GM13977 (cell line): ENCODE results near the gene NME8.
"Not testable (repeated sequence)": the region's sequence is repeated elsewhere in the genome, so short reads cannot be mapped to it uniquely, and the experiment has no call there.

Source experiments
- DNase-seq: peaks from one replicate; pipeline ENCODE4 v3.0.0; 2012; ENCODE audit warnings: low spot score
- in situ Hi-C: fragments of 300-500 bp; cut with MboI; formaldehyde crosslinking; loops from one replicate; pipeline ENCODE4 v1.12.0; 2022; ENCODE audit warnings: low sequenced_read_pairs, low pct_unique_long_range_greater_than_20kb, mixed read lengths, inconsistent platforms; ENCODE audit not compliant: unreplicated experiment
- TF ChIP-seq, protein P1 (sequence below): IDR thresholded peaks from 2 replicates; pipeline ENCODE4 v1.5.1; 2012; ENCODE audit warnings: mild to moderate bottlenecking, control low read depth; ENCODE audit not compliant: insufficient read depth; ENCODE audit errors: extremely low read depth, missing control alignments

NME8 gene, protein sequence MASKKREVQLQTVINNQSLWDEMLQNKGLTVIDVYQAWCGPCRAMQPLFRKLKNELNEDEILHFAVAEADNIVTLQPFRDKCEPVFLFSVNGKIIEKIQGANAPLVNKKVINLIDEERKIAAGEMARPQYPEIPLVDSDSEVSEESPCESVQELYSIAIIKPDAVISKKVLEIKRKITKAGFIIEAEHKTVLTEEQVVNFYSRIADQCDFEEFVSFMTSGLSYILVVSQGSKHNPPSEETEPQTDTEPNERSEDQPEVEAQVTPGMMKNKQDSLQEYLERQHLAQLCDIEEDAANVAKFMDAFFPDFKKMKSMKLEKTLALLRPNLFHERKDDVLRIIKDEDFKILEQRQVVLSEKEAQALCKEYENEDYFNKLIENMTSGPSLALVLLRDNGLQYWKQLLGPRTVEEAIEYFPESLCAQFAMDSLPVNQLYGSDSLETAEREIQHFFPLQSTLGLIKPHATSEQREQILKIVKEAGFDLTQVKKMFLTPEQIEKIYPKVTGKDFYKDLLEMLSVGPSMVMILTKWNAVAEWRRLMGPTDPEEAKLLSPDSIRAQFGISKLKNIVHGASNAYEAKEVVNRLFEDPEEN

DNA sequence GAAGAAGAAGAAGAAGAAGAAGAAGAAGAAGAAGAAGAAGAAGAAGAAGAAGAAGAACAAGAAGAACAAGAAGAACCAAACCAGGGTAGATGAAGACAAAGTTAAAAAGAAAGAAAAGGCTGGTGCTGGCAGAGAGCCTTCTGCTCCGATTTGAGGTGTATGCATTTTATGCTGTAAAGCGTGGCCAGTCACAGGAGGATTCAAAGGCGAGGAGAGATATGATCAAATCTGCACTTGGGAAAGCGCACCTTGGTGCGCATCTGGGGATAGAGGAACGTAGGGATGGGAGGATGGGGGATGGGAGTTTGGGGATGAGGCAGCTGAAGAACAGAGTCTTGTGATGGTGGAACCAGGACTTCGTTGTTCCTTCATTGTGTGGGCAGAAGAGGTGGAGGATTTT, at the start of gene NME8:
Gene NME8, plus strand, starts transcription at position 301 of the 400 bp plus-strand sequence. CDS start 1,670 bp downstream, outside the sequence.
- in situ Hi-C loops = loop anchor here (25.0 kb wide), 2 partner anchors 336 to 611 kb away; no protein-coding TSS in a partner anchor
- no peak for DNase-seq
- TF ChIP-seq, protein P1, sequence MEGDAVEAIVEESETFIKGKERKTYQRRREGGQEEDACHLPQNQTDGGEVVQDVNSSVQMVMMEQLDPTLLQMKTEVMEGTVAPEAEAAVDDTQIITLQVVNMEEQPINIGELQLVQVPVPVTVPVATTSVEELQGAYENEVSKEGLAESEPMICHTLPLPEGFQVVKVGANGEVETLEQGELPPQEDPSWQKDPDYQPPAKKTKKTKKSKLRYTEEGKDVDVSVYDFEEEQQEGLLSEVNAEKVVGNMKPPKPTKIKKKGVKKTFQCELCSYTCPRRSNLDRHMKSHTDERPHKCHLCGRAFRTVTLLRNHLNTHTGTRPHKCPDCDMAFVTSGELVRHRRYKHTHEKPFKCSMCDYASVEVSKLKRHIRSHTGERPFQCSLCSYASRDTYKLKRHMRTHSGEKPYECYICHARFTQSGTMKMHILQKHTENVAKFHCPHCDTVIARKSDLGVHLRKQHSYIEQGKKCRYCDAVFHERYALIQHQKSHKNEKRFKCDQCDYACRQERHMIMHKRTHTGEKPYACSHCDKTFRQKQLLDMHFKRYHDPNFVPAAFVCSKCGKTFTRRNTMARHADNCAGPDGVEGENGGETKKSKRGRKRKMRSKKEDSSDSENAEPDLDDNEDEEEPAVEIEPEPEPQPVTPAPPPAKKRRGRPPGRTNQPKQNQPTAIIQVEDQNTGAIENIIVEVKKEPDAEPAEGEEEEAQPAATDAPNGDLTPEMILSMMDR = no peak

DNA sequence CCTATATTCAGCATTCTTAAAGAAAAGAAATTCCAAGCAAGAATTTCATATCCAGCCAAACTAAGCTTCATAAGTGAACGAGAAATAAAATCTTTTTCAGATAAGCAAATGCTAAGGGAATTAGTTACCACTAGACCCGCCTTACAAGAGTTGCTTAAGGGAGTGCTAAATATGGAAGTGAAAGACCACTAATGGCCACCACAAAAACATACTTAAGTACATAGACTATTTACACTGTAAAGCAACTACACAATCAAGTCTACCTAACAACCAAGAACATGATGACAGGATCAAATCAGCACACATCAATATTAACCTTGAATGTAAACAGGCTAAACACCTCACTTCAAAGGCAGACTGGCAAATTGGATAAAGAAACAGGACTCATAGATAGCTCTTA, 42.2 kb upstream of the NME8 start:
- DNase-seq = no peak
- TF ChIP-seq, protein P1 = no peak
- in situ Hi-C loops = no loop called here

DNA sequence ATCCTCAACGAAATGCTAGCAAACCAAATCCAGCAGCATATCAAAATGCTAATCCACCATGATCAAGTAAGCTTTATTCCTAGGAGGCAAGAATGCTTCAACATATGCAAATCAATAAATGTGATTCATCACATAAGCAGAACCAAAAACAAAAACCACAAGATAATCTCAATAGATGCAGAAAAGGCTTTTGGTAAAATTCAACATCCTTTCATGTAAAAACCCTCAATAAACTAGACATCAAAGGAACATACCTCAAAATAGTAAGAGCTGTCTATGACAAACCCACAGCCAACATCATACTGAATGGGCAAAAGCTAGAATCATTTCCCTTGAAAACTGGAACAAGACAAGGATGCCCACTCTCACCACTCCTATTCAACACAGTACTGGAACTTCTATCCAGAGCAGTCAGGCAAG, 36.2 kb upstream of the NME8 start:
- in situ Hi-C loops, DNase-seq: not testable (repeated sequence)

DNA sequence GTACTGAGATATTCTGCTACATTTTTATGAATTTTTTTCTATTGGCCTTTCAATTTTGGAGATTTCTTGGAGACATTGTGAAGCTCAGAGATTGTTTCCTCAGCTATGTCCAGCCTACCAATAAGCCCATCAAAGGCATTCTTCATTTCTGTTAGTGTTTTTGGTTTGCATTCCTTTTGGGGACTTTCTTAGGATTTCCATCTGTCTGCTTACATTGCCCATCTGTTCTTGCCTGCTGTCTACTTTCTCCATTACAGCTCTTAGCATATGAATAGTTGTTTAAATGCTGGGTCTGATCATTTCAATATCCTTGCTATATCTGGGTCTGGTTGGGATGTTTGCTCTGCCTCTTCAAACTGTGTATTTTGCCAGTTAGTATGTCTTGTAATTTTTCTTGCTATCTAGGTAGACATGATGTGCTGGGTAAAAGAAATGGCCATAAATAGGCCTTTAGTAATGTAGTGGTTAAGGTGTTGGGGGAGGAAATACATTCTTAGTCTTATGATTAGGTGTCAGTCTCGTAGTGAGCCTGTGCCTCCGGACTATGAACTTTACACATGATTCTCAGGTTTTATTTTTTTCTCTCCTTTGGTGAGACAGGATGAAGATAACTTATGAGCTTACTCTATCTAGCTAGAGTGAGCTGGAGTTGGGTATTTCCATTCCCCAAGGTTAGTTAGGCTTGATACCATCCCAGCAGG, 32.6 kb upstream of the NME8 start:
- DNase-seq = peak; percentile 23
- in situ Hi-C loops = no loop called here
- TF ChIP-seq, protein P1 = no peak

DNA sequence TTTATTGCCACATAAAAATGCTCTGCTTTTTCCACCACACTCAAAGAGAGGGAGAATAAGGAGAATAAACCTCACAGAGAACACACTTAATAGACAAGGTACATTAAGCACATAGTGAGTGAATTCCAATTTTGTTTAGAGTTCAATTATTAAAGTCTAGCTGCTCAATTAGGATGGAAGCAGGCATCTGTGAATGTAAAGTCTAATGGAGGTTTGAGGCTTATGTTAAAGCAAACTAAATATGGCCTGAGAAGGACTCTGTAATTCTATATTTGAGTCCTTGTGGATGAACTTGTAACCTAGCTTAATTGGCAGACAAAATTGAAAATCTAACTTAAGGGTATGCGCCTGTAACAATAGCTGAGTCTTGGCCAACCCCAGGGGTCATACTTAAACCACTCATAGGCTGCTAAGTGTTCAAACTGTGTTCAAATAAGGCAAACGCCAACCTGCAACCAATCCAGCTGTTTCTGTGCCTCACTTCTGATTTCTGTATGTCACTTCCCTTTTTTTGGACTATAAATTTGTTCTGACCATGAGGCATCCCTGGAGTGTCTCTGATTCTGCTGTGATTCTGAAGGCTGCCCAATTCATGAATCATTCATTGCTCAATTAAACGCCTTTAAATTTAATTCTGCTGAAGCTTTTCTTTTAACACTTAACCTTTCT, 31.3 kb upstream of the NME8 start:
- in situ Hi-C loops = no loop called here
- no peak for DNase-seq
- TF ChIP-seq, protein P1 = no peak

DNA sequence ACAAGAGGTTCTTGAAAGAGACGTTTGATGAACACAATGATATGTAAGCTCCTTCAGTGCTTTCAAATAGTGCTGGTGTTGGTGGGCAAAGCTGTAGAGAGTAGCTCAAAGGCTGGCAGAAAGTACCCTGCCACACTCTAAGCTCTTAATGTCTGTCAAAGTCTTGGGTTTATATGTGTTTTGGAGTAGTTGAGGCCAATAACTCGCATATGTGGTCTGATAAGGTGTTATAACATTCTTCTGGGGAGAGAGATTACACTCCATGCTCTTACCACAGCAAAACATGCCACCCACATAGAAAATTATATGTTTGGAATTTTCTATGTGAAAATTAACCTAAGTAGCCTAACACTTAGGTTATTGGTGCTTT, 30.8 kb upstream of the NME8 start:
- TF ChIP-seq, protein P1 = no peak
- in situ Hi-C loops = no loop called here
- no peak for DNase-seq
